ENCODE measurements around the gene TMEM184C. TPM values are rescaled to one million over a fixed set of nuclear protein-coding genes. Genes with fewer than 3 reads are reported as not detected.

The TMEM184C gene
- total and polyA plus RNA-seq, 2 donors (not counting 1 experiment from before 2014, with no cell fraction given), result 4.9 to 27.5 TPM

GRCh38 chr4:147674073-147674472 is 56.9 kb downstream of the TMEM184C start:
- WGBS (ENCODE audit: insufficient coverage), result no CpG with 5 or more reads among the region's 4 CpGs
- Mint-ChIP-seq H3K4me1 (no peaks in the 10 kb centered on the region), H3K27ac (no peak overlapping the region), H3K9me3 (ENCODE audit: insufficient read depth) (no peaks in the 10 kb centered on the region), H3K27me3 (no peaks in the 10 kb centered on the region), H3K4me3 (no peak overlapping the region)
- H3K36me3 ChIP-seq (replicated peaks in 1 of 2; ENCODE audit: control extremely low read depth in 1 of 2, control insufficient read depth in 1 of 2, extremely low read depth in 1 of 2, insufficient read depth in 2 of 2, low read length in 1 of 2), result peaks cover 4 to 10% of the 10 kb centered on the region in 2 experiments
- no peaks in the 10 kb centered on the region for H3K27me3 ChIP-seq (replicated peaks in 1 of 4; ENCODE audit: control extremely low read depth in 1 of 4, control insufficient read depth in 3 of 4, insufficient read depth in 4 of 4, low read length in 3 of 4)
- H3K9ac ChIP-seq (ENCODE audit: low read length), result no peak overlapping the region
- no peak overlapping the region for H3K4me2 ChIP-seq (replicated peaks; ENCODE audit: low read depth, low read length, poor library complexity, severe bottlenecking)
- H3K79me2 ChIP-seq (ENCODE audit: control insufficient read depth, insufficient read depth, low read length), result no peaks in the 10 kb centered on the region
- DNase-seq, result no peak
- H2AFZ ChIP-seq (ENCODE audit: insufficient read depth, low read depth, low read length, poor library complexity, severe bottlenecking), result no peak overlapping the region
- H4K20me1 ChIP-seq (ENCODE audit: control insufficient read depth, insufficient read depth, low read length, poor library complexity, severe bottlenecking), result no peaks in the 10 kb centered on the region
- H3K4me3 ChIP-seq (ENCODE audit: control extremely low read depth in 1 of 5, extremely low read depth in 1 of 5, insufficient read depth in 1 of 5, low read depth in 2 of 5, low read length in 4 of 5), result no peak overlapping the region
- no peak overlapping the region for H3K27ac ChIP-seq (ENCODE audit: low read length in 2 of 2)
- H3K9me3 ChIP-seq (ENCODE audit: control extremely low read depth in 1 of 3, control insufficient read depth in 2 of 3, insufficient read depth in 1 of 3, low read length in 2 of 3), result no peaks in the 10 kb centered on the region
- no peaks in the 10 kb centered on the region for H3K4me1 ChIP-seq (ENCODE audit: control insufficient read depth in 2 of 2, insufficient read depth in 2 of 2, low read length in 2 of 2)
- POLR2A ChIA-PET, result interaction anchor here (1.0 kb wide), 1 partner anchor 9 kb away, joined by 6 read pairs; no protein-coding TSS in a partner anchor
- no peak for TF ChIP-seq EZH2 (IDR thresholded peaks at IDR 0.05; ENCODE audit: borderline replicate concordance, insufficient read depth, low read depth, low read length, poor library complexity, severe bottlenecking)
- no peak for TF ChIP-seq CTCF (IDR thresholded peaks at IDR 0.05)
- CTCF ChIA-PET, result no interaction called here
- ATAC-seq (ENCODE audit: low read depth), result no peak
- intact Hi-C loops (cut with micrococcal nuclease), result no loop called here

- intact Hi-C loops (cut with micrococcal nuclease), result no loop called here
- no peak for DNase-seq
- Histone ChIP-seq H2AFZ (ENCODE audit: insufficient read depth, low read depth, low read length, poor library complexity, severe bottlenecking) (no peak overlapping the region), H4K20me1 (ENCODE audit: control insufficient read depth, insufficient read depth, low read length, poor library complexity, severe bottlenecking) (no peaks in the 10 kb centered on the region), H3K9ac (ENCODE audit: low read length) (no peak overlapping the region), H3K27me3 (replicated peaks in 1 of 4; ENCODE audit: control extremely low read depth in 1 of 4, control insufficient read depth in 3 of 4, insufficient read depth in 4 of 4, low read length in 3 of 4) (no peaks in the 10 kb centered on the region), H3K79me2 (ENCODE audit: control insufficient read depth, insufficient read depth, low read length) (no peaks in the 10 kb centered on the region), H3K4me3 (ENCODE audit: control extremely low read depth in 1 of 5, extremely low read depth in 1 of 5, insufficient read depth in 1 of 5, low read depth in 2 of 5, low read length in 4 of 5) (no peak overlapping the region), H3K4me1 (ENCODE audit: control insufficient read depth in 2 of 2, insufficient read depth in 2 of 2, low read length in 2 of 2) (no peaks in the 10 kb centered on the region), H3K36me3 (replicated peaks in 1 of 2; ENCODE audit: control extremely low read depth in 1 of 2, control insufficient read depth in 1 of 2, extremely low read depth in 1 of 2, insufficient read depth in 2 of 2, low read length in 1 of 2) (peaks cover 4 to 13% of the 10 kb centered on the region in 2 experiments), H3K4me2 (replicated peaks; ENCODE audit: low read depth, low read length, poor library complexity, severe bottlenecking) (no peak overlapping the region), H3K9me3 (ENCODE audit: control extremely low read depth in 1 of 3, control insufficient read depth in 2 of 3, insufficient read depth in 1 of 3, low read length in 2 of 3) (no peaks in the 10 kb centered on the region), H3K27ac (ENCODE audit: low read length in 2 of 2) (no peak overlapping the region)
- H3K4me3 Mint-ChIP-seq, result no peak overlapping the region
- H3K9me3 Mint-ChIP-seq (ENCODE audit: insufficient read depth), result no peaks in the 10 kb centered on the region
- no peaks in the 10 kb centered on the region for H3K27me3 Mint-ChIP-seq
- CTCF ChIA-PET, result no interaction called here
- POLR2A ChIA-PET, result interaction anchor here (1.0 kb wide), 1 partner anchor 9 kb away, joined by 6 read pairs; no protein-coding TSS in a partner anchor
- ATAC-seq (ENCODE audit: low read depth), result no peak
- no peak for TF ChIP-seq CTCF (IDR thresholded peaks at IDR 0.05)
- no peak for TF ChIP-seq EZH2 (IDR thresholded peaks at IDR 0.05; ENCODE audit: borderline replicate concordance, insufficient read depth, low read depth, low read length, poor library complexity, severe bottlenecking)
- WGBS (ENCODE audit: insufficient coverage), result 100% methylated on average over 1 of the region's 1 CpG
- no peaks in the 10 kb centered on the region for H3K4me1 Mint-ChIP-seq
- no peak overlapping the region for H3K27ac Mint-ChIP-seq
These were observed 57.3 kb downstream of the TMEM184C start for GRCh38 chr4:147674496-147674895.

Measured in B cell (primary cell).